OCI-LY7 (cell line): ENCODE results near the gene VTI1A. TPM values are rescaled to one million over a fixed set of nuclear protein-coding genes. Genes with fewer than 3 reads are reported as not detected.
"Not testable (repeated sequence)": the region's sequence is repeated elsewhere in the genome, so short reads cannot be mapped to it uniquely, and the experiment has no call there.

Experiments
- BruUV-seq: library from RNA; stranded (reverse); fragments of 400-500 nt; replicated peaks from 2 replicates; lab custom pipeline; 2021; lab: Mats Ljungman, UMichigan
- CTCF ChIA-PET: fragments of 300-600 bp; sonication (Branson Sonifier 250); formaldehyde crosslinking; loops from one replicate; lab custom pipeline; 2022; ENCODE audit warnings: antibody characterized with exemption; ENCODE audit not compliant: unreplicated experiment; lab: Charles Lee
- POLR2A ChIA-PET: fragments of 300-600 bp; sonication (Branson Sonifier 250); formaldehyde crosslinking; loops from one replicate; lab custom pipeline; 2022; ENCODE audit warnings: antibody characterized with exemption; lab: Charles Lee
- DNase-seq: peaks from one replicate; pipeline ENCODE4 v3.0.0-alpha.2; 2015; ENCODE audit warnings: low spot score
- H2AFZ ChIP-seq: fragments of 200-600 bp; sonication (generic), shearing (Covaris generic); 2 replicates; pipeline ENCODE4 v1.6.1; 2014; ENCODE audit warnings: mild to moderate bottlenecking, antibody characterized with exemption, low read length, moderate library complexity
- H3K27ac ChIP-seq: fragments of 200-600 bp; sonication (generic); 2 replicates; pipeline ENCODE4 v1.5.1; 2014; ENCODE audit warnings: mixed run types, low read depth, mild to moderate bottlenecking, moderate library complexity, low read length, inconsistent platforms; ENCODE audit not compliant: poor library complexity, severe bottlenecking
- H3K36me3 ChIP-seq: fragments of 200-600 bp; sonication (generic); 2 replicates; pipeline ENCODE4 v1.6.1; 2014; ENCODE audit warnings: mild to moderate bottlenecking, antibody characterized with exemption, low read length, moderate library complexity, mixed read lengths; ENCODE audit not compliant: insufficient read depth
- H3K4me1 ChIP-seq: fragments of 200-600 bp; sonication (generic); 2 replicates; pipeline ENCODE4 v1.5.1; 2014; ENCODE audit warnings: mild to moderate bottlenecking, low read length; ENCODE audit not compliant: insufficient read depth, poor library complexity, severe bottlenecking
- H3K4me2 ChIP-seq: fragments of 200-600 bp; sonication (generic); 2 replicates; pipeline ENCODE4 v1.6.1; 2014; ENCODE audit warnings: mild to moderate bottlenecking, low read length
- H3K4me3 ChIP-seq: fragments of 200-600 bp; sonication (generic); 2 replicates; pipeline ENCODE4 v1.5.1; 2014; ENCODE audit warnings: mild to moderate bottlenecking, low read depth, low read length; ENCODE audit not compliant: poor library complexity, severe bottlenecking
- H3K79me2 ChIP-seq: fragments of 200-600 bp; sonication (generic); 2 replicates; pipeline ENCODE4 v1.6.1; 2016; ENCODE audit warnings: low read depth, mild to moderate bottlenecking, low read length, moderate library complexity, mixed read lengths; ENCODE audit not compliant: insufficient read depth
- H3K9me2 ChIP-seq: fragments of 200-600 bp; sonication (generic); 2 replicates; pipeline ENCODE4 v1.6.1; 2016; ENCODE audit warnings: mild to moderate bottlenecking, low read length, mixed read lengths; ENCODE audit not compliant: insufficient read depth
- H3K9me3 ChIP-seq: fragments of 200-600 bp; sonication (generic); 2 replicates; pipeline ENCODE4 v1.6.1; 2014; ENCODE audit warnings: mild to moderate bottlenecking, mixed run types, low read length, mixed read lengths
- H4K20me1 ChIP-seq: fragments of 200-600 bp; sonication (generic); 2 replicates; pipeline ENCODE4 v1.6.1; 2014; ENCODE audit warnings: mild to moderate bottlenecking, antibody characterized with exemption, low read length, moderate library complexity, mixed read lengths; ENCODE audit not compliant: insufficient read depth
- CTCF ChIP-seq: fragments of 200-600 bp; sonication (generic); conservative IDR thresholded peaks from 2 replicates; pipeline ENCODE4 v1.5.1; 2014; ENCODE audit warnings: mild to moderate bottlenecking, antibody characterized with exemption, low read length, moderate library complexity, mixed read lengths
- EZH2phosphoT487 ChIP-seq: fragments of 200-600 bp; sonication (generic); IDR thresholded peaks from 2 replicates; pipeline ENCODE4 v1.6.1; 2018; ENCODE audit warnings: low read depth, borderline replicate concordance, mild to moderate bottlenecking, mixed run types, antibody characterized with exemption, low read length, moderate library complexity, mixed read lengths
- intact Hi-C: fragments of 100-400 bp; cut with micrococcal nuclease; formaldehyde crosslinking; loops from one replicate; pipeline ENCODE4 v1.10.0; 2022; ENCODE audit not compliant: unreplicated experiment
- total RNA-seq, 2 experiments: library from RNA; depleted of rRNA in 1 of 2; stranded (reverse); fragments of >200 nt in 1 of 2; shearing (Covaris generic) in 1 of 2; gene quantifications; 2 replicates each; pipeline ENCODE4 v1.2.3, GENCODE V29; 2014 to 2022

The VTI1A gene
- total RNA-seq, 2 experiments from 2014 or later, result 39.4 to 45.2 TPM

GRCh38 chr10:112492736-112493135, 45.7 kb downstream of the VTI1A start:
- TF ChIP-seq CTCF (no peak), EZH2phosphoT487 (no peak)
- Histone ChIP-seq H3K4me2 (no peak overlapping the region), H3K36me3 (no peaks in the 10 kb centered on the region), H2AFZ (no peak overlapping the region), H3K9me3 (no peaks in the 10 kb centered on the region), H3K79me2 (no peaks in the 10 kb centered on the region), H3K27ac (no peak overlapping the region), H3K4me1 (no peaks in the 10 kb centered on the region), H3K9me2 (no peaks in the 10 kb centered on the region), H4K20me1 (no peaks in the 10 kb centered on the region), H3K4me3 (no peak overlapping the region)
- BruUV-seq, result no TSS peak
- DNase-seq, result no peak
- intact Hi-C loops, result no loop called here
- POLR2A ChIA-PET, result no interaction called here
- CTCF ChIA-PET, result no interaction called here

- Histone ChIP-seq H4K20me1 (no peaks in the 10 kb centered on the region), H3K4me1 (no peaks in the 10 kb centered on the region), H3K79me2 (no peaks in the 10 kb centered on the region), H3K4me2 (no peak overlapping the region), H3K9me3 (no peaks in the 10 kb centered on the region), H3K36me3 (no peaks in the 10 kb centered on the region), H2AFZ (no peak overlapping the region), H3K4me3 (no peak overlapping the region), H3K27ac (no peak overlapping the region), H3K9me2 (no peaks in the 10 kb centered on the region)
- TF ChIP-seq CTCF (no peak), EZH2phosphoT487 (no peak)
- POLR2A ChIA-PET, result interaction anchor here (0.7 to 1.5 kb wide), 5 partner anchors 9 to 411 kb away, joined by 3 to 5 read pairs (median 4); no protein-coding TSS in a partner anchor
- CTCF ChIA-PET, result no interaction called here
- intact Hi-C loops, result no loop called here
- BruUV-seq, result no TSS peak
- no peak for DNase-seq
Measured at GRCh38 chr10:112497347-112497950, 50.4 kb downstream of the VTI1A start.

DNA sequence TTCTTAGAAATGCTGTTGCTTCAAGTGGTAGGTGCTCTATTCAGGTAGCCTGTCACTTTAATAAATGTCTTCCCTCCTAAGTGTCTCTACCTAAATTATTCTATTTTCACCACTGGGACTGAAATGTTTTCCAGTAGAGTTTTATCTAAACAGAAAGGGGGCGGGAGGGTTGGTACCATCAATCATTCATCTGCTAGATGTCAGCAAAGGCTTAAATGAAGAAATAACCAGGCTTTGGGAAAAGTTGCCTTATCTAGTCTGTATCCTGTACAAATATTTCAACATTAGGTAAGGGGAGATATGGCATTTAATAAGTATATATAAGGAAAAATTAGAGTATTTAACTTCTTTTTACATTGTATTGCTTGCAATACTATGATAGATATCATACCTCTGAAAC, 51.8 kb downstream of the VTI1A start:
- no TSS peak for BruUV-seq
- H4K20me1 ChIP-seq, result no peaks in the 10 kb centered on the region

GRCh38 chr10:112499985-112500384, 53.0 kb downstream of the VTI1A start:
- H3K27ac ChIP-seq, DNase-seq, intact Hi-C loops, H3K9me3 ChIP-seq, H3K79me2 ChIP-seq, H3K4me3 ChIP-seq, POLR2A ChIA-PET, H3K4me1 ChIP-seq, H4K20me1 ChIP-seq, H3K9me2 ChIP-seq, H3K4me2 ChIP-seq, BruUV-seq, CTCF ChIA-PET, H3K36me3 ChIP-seq, H2AFZ ChIP-seq: not testable (repeated sequence)

More for the DNA sequence above, 51.8 kb downstream of the VTI1A start:
- Histone ChIP-seq H3K27ac (no peak overlapping the region), H3K4me3 (no peak overlapping the region), H3K4me1 (no peaks in the 10 kb centered on the region), H3K79me2 (no peaks in the 10 kb centered on the region), H2AFZ (no peak overlapping the region), H3K9me2 (no peaks in the 10 kb centered on the region), H3K36me3 (no peaks in the 10 kb centered on the region), H3K4me2 (no peak overlapping the region), H3K9me3 (no peaks in the 10 kb centered on the region)
- intact Hi-C loops, result no loop called here
- no peak for DNase-seq
- CTCF ChIA-PET, result no interaction called here
- TF ChIP-seq EZH2phosphoT487, result no peak
- no peak for TF ChIP-seq CTCF
- POLR2A ChIA-PET, result interaction anchor here (0.6 kb wide), 1 partner anchor 1211 kb away, joined by 3 read pairs; no protein-coding TSS in a partner anchor
